NCI-H345 (cell line): ENCODE results near the gene ATP8B4.

Experiments
- DNase-seq: peaks from one replicate; lab custom pipeline; 2025; lab: John Stamatoyannopoulos, UW

ATP8B4 gene

GRCh38 chr15:49927189-49927861 lies 191.7 kb downstream of the ATP8B4 start:
- no peak for DNase-seq

- DNase-seq, result no peak
Observed at GRCh38 chr15:49926740-49927139, 192.3 kb downstream of the ATP8B4 start.

DNA sequence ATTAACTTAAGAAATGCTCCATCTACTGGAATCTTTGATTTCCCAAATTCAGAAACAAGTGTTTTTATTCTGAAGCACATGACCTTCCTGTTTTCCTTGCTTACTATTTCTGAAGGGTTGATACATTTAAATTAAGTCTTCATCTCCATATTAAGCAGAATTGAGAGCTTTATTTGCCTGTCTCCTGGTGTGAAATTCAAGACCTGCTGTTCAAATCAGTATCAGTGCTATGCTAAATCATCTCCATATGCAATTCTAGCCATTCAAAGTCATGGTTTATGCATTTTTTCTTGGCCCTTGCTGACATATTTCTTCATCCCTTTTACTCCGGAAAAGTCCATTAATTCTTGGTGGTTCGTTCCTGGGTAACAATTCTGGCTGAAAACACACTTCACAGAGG lies 195.4 kb downstream of the ATP8B4 start:
- DNase-seq, result no peak

GRCh38 chr15:49919034-49919433 lies 200.0 kb downstream of the ATP8B4 start:
- DNase-seq, result no peak

DNA sequence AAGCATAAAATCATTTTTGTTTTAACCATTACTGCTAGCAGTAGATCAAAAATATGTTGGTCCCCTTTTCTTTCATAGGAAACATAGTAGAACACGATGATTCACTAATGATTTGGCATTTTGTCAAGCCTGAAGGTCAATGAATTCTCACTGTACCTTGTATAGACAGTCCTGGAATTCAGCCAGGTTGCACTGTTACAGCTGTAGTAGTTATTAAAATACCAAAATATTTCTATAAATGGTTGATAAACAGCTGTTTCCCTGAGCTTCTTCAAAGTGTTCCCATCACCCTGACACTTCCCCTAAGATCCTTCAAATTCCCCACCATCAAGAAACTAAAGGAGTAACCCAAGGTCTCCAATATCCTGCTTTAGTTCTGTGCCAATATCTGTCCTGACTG lies 200.9 kb downstream of the ATP8B4 start:
- peak; percentile 16 for DNase-seq

- no peak for DNase-seq
Observed at GRCh38 chr15:49916998-49917397, 202.0 kb downstream of the ATP8B4 start.

DNA sequence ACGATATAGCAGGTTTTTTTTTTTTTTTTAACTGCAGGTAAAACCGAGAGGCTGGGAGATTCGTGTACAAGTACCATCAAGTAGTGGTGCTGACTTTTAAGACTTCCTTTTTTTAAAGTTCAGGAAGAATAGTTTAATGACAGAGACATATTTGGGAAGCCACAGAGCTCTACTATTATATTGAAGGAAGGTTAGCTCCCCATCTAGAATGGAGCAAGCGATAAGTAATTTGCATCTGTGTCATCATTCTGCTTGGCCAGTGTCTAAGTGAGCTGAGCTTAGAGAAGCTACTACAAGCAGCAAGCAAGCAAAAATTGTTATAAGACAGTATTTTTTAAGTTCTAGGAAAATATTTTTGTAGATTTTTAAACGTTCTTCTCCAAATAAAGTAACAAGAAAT lies 203.2 kb downstream of the ATP8B4 start:
- no peak for DNase-seq

- no peak for DNase-seq
Observed at GRCh38 chr15:49908933-49909295, 210.1 kb downstream of the ATP8B4 start.

- no peak for DNase-seq
Observed at GRCh38 chr15:49908236-49908932, 210.6 kb downstream of the ATP8B4 start.

- DNase-seq, result no peak
Observed at GRCh38 chr15:49906966-49907365, 212.1 kb downstream of the ATP8B4 start.

- no peak for DNase-seq
Observed at GRCh38 chr15:49905221-49905620, 213.8 kb downstream of the ATP8B4 start.

- no peak for DNase-seq
Observed at GRCh38 chr15:49904296-49904695, 214.7 kb downstream of the ATP8B4 start.

GRCh38 chr15:49902685-49903501 lies 216.1 kb downstream of the ATP8B4 start:
- no peak for DNase-seq

GRCh38 chr15:49901996-49902684 lies 216.9 kb downstream of the ATP8B4 start:
- DNase-seq, result no peak

DNA sequence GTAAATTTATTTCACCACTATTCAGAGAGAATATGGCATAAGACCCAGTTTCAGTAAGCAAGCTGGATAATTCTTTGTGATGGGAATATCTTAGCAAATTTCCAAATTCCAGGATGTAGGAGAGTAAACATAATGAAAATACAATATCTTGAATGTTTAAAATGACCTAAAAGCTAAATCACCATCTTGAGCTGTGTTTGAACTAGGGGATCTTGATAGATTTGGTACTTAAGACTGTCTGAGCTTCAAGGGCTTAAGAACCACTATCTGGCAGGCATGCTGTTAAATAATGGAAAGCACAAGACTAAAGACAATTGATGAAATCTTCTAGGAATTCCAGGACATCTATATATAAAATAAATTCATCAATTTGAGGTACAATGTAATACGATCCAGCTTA lies 217.7 kb downstream of the ATP8B4 start:
- no peak for DNase-seq

DNA sequence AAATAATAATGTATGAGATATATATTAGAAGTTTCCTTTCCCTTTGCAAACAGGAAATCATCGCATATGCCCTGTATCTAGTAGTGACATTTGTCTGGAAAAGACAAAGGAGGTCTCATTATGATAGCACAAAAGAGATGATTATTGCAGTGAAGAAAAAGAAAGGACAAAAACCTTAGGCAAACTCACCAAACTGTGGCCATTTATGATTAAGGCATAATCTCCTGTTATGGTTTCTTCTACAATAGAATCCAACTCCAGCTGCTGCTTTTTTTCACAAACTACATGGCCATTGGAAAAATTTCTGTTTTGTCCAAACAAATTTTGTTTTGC lies 218.2 kb downstream of the ATP8B4 start:
- DNase-seq, result no peak

GRCh38 chr15:49900006-49900902 lies 218.8 kb downstream of the ATP8B4 start:
- DNase-seq, result no peak

GRCh38 chr15:49898575-49899283 lies 220.3 kb downstream of the ATP8B4 start:
- no peak for DNase-seq

- no peak for DNase-seq
Observed at GRCh38 chr15:49898097-49898496, 220.9 kb downstream of the ATP8B4 start.

DNA sequence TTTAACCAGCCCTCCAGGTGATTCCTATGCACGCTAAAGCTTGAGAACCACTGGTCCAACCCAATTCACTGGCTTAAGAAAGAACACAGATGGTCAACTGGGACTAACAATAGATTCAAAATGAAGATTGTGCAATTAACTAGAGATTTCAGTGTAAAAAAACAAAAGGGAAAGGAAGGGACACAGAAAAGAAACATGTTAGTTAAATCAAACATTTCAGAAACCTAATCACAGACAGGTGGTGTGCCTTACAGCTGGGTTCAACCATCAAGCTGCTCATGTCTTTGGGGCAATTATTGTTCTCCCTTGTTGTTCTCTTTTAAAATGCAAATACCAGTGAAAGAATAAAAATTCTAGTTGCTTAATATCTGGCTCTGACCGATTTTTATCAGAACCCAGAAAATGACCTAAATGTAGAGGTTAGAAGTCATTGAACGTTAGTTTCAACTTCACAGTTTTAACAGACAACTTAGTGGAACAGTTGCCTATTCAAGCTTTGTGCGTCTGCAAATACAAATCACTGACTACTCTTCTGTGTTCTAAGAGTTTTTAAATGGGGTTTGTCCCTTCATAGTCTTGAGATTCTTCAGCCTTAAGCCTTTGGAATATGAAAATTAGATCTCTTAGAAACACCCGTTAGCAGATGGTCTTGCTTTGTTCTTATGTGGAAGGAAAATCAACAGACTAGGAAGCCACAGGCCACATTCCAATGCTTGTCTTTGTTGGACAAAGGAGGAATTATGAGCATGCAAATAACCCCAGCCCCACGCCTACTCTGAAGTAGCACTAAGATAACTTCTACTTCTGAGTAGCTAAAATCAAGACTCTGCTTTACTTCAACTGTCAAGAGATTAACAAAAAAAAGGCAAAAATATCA lies 223.4 kb downstream of the ATP8B4 start:
- no peak for DNase-seq
